ES-I3 (cell line): ENCODE measurements around the gene PPP4R3A.
"Not testable (repeated sequence)": the region's sequence is repeated elsewhere in the genome, so short reads cannot be mapped to it uniquely, and the experiment has no call there.

Source experiments
- H3K36me3 ChIP-seq: 2 replicates; pipeline ENCODE4 v1.6.1; 2013; ENCODE audit warnings: mild to moderate bottlenecking, low read length, control low read depth, moderate library complexity; ENCODE audit not compliant: insufficient read depth
- H3K4me1 ChIP-seq: 2 replicates; pipeline ENCODE4 v1.6.1; 2013; ENCODE audit warnings: mild to moderate bottlenecking, control low read depth, low read length; ENCODE audit not compliant: insufficient read depth
- H3K9ac ChIP-seq: 2 replicates; pipeline ENCODE4 v1.6.1; 2013; ENCODE audit warnings: low read depth, mild to moderate bottlenecking, low read length, moderate library complexity
- H3K9me3 ChIP-seq: 2 replicates; pipeline ENCODE4 v1.6.1; 2013; ENCODE audit warnings: mild to moderate bottlenecking, low read length, moderate library complexity; ENCODE audit not compliant: control insufficient read depth, insufficient read depth

PPP4R3A gene

GRCh38 chr14:91413547-91414474 is 96.3 kb downstream of the PPP4R3A start:
- Histone ChIP-seq H3K9ac (no peak overlapping the region), H3K4me1 (peaks cover 29% of the 10 kb centered on the region), H3K36me3 (no peaks in the 10 kb centered on the region), H3K9me3 (no peaks in the 10 kb centered on the region)

GRCh38 chr14:91412939-91413338 is 97.2 kb downstream of the PPP4R3A start:
- Histone ChIP-seq H3K9me3 (no peaks in the 10 kb centered on the region), H3K4me1 (peaks cover 29% of the 10 kb centered on the region), H3K36me3 (peaks cover 2% of the 10 kb centered on the region; the same call in 1 of the 2 replicates), H3K9ac (no peak overlapping the region)

GRCh38 chr14:91410771-91411536 is 99.2 kb downstream of the PPP4R3A start:
- Histone ChIP-seq H3K9me3 (no peaks in the 10 kb centered on the region), H3K9ac (no peak overlapping the region), H3K4me1 (peaks cover 28% of the 10 kb centered on the region), H3K36me3 (peaks cover 2% of the 10 kb centered on the region; the same call in 1 of the 2 replicates)

GRCh38 chr14:91409928-91410718 is 100.0 kb downstream of the PPP4R3A start:
- Histone ChIP-seq H3K9ac (no peak overlapping the region), H3K4me1 (peaks cover 21% of the 10 kb centered on the region), H3K36me3 (peaks cover 2% of the 10 kb centered on the region; the same call in 1 of the 2 replicates), H3K9me3 (no peaks in the 10 kb centered on the region)

- not testable (repeated sequence) for H3K9ac ChIP-seq, H3K36me3 ChIP-seq, H3K9me3 ChIP-seq
- peaks cover 13% of the 10 kb centered on the region for H3K4me1 ChIP-seq
Measured at GRCh38 chr14:91409240-91409639, 100.9 kb downstream of the PPP4R3A start.
